Fibroblast of peridontal ligament (primary cell): ENCODE measurements around the gene PSG6.
"Not testable (repeated sequence)": the region's sequence is repeated elsewhere in the genome, so short reads cannot be mapped to it uniquely, and the experiment has no call there.

ENCODE experiments used
- DNase-seq: peaks from one replicate; pipeline ENCODE4 v3.0.0-alpha.2; 2010; ENCODE audit errors: extremely low read depth

PSG6 gene

GRCh38 chr19:42911731-42912130, 6.0 kb downstream of the PSG6 start:
- DNase-seq: not testable (repeated sequence)

- DNase-seq: not testable (repeated sequence)
Measured at GRCh38 chr19:42906162-42906561, 11.5 kb downstream of the PSG6 start.

- peak; percentile 41 for DNase-seq
Measured at GRCh38 chr19:42900561-42900960, 17.1 kb downstream of the PSG6 start.

- DNase-seq: not testable (repeated sequence)
Measured at GRCh38 chr19:42899674-42900073, 18.0 kb downstream of the PSG6 start.

- peak; percentile 16 for DNase-seq
Measured at GRCh38 chr19:42899110-42899509, 18.6 kb downstream of the PSG6 start.

- peak; percentile 33 for DNase-seq
Measured at GRCh38 chr19:42898656-42899055, 19.0 kb downstream of the PSG6 start.

- DNase-seq: not testable (repeated sequence)
Measured at GRCh38 chr19:42897729-42898128, 20.0 kb downstream of the PSG6 start.

GRCh38 chr19:42890446-42890845, 27.2 kb downstream of the PSG6 start:
- not testable (repeated sequence) for DNase-seq

GRCh38 chr19:42887876-42888445, 29.7 kb downstream of the PSG6 start:
- peak; percentile 38 for DNase-seq

- not testable (repeated sequence) for DNase-seq
Measured at GRCh38 chr19:42882730-42883129, 35.0 kb downstream of the PSG6 start.

GRCh38 chr19:42882010-42882409, 35.7 kb downstream of the PSG6 start:
- not testable (repeated sequence) for DNase-seq

- DNase-seq: not testable (repeated sequence)
Measured at GRCh38 chr19:42881279-42881678, 36.4 kb downstream of the PSG6 start.

GRCh38 chr19:42880621-42881020, 37.1 kb downstream of the PSG6 start:
- not testable (repeated sequence) for DNase-seq

- no peak for DNase-seq
Measured at GRCh38 chr19:42879613-42880012, 38.1 kb downstream of the PSG6 start, which contains the start of gene PSG1. Gene PSG1, minus strand, starts transcription at chr19:42879713. Its CDS starts 132 bp downstream, at chr19:42879581.

- DNase-seq: peak; percentile 40
Measured at GRCh38 chr19:42876596-42876995, 41.1 kb downstream of the PSG6 start.

- peak; percentile 24 for DNase-seq
Measured at GRCh38 chr19:42875881-42876280, 41.8 kb downstream of the PSG6 start.

- DNase-seq: peak; percentile 54
Measured at GRCh38 chr19:42874901-42875813, 42.5 kb downstream of the PSG6 start.

GRCh38 chr19:42874136-42874535, 43.6 kb downstream of the PSG6 start:
- not testable (repeated sequence) for DNase-seq

GRCh38 chr19:42872608-42873007, 45.1 kb downstream of the PSG6 start:
- DNase-seq: no peak

- no peak for DNase-seq
Measured at GRCh38 chr19:42857544-42857867, 60.2 kb downstream of the PSG6 start.

- DNase-seq: not testable (repeated sequence)
Measured at GRCh38 chr19:42856866-42857543, 60.7 kb downstream of the PSG6 start.

- not testable (repeated sequence) for DNase-seq
Measured at GRCh38 chr19:42854745-42855144, 62.9 kb downstream of the PSG6 start.
